NCI-H187 (cell line): ENCODE data around the gene RBMY1D.
"Not testable (repeated sequence)": the region's sequence is repeated elsewhere in the genome, so short reads cannot be mapped to it uniquely, and the experiment has no call there.

Experiments used
- DNase-seq, 2 experiments: peaks; one replicate each; lab custom pipeline; 2025; lab: John Stamatoyannopoulos, UW

The RBMY1D gene

GRCh38 chrY:21894426-21894825 lies at the start of gene RBMY1D:
RBMY1D (minus strand) TSS chrY:21894526; CDS start chrY:21892513, 2,013 bp downstream.
- not testable (repeated sequence) for DNase-seq

GRCh38 chrY:21917932-21918331 lies 23.6 kb upstream of the RBMY1D start, which contains the start of gene RBMY1E:
RBMY1E (minus strand) TSS chrY:21918032; CDS start chrY:21916054, 1,978 bp downstream.
- DNase-seq: not testable (repeated sequence)

DNA sequence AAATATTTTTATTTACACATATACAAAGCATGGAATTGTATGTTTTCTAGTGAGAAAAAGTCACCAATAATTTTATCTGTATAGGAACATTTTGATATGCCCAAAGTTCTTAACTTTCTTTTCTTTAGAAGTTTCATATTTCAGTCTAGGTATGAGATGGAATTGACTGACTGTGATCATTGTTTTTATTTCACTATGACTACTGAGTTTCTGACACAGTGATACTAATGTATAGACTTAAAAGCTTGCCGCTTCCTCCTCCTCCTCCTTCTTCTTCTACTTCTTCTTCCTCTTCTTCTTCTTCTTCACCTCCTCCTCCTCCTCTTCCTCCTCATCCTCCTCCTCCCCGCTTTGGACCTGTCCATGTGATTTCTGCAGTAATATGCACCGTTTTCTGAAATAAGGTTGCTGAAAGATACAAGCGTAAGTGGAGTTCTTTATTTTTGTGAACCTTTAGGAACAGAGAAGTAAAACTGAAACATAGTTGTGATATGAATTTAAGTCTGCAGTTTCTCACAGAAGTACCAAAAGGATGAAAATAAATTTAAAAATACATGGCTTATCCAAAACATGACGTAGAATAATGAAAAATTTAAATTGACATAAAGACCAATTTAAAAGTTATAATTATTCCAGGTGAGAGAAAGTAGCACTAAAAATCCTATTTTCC lies 24.8 kb downstream of the RBMY1D start:
- DNase-seq: not testable (repeated sequence)

DNA sequence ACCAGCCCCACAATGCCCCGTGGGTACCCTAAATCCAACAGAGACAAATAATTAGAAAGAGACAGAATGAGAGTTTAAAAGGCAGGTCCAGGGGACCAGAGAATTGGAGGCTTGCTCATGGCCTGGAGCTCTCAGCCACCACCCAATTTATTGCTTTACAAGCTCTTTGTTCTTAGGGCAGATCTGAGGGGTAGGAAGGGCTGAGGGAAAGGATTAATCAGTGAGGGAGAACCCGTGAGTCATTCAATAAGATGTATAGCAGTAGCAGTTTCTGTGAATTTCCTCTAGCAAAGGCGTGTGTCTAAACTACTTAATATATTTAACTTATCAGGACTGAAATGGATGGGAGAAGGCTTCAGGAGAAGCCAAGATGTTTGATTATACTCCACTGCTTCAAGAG lies 48.8 kb downstream of the RBMY1D start:
- no peak for DNase-seq

DNA sequence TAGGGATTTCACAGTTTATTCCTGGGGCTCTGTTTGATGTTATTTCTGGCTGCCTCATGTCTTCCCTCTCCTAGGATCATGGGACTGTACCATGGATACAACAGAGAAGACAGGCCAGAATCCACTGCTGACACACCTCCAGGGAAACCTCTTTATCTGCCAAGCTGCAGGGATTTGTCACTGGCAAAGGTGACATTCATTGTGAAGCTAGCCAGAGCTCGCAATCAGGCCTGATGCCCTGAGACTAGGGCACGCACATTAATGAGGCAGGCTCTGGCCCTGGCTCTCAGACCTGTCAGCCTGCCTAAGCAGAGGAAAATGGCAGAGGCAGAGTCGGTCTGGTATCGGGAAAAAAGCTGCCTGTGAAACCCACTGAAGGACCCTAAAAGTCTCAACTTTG lies 52.2 kb downstream of the RBMY1D start:
- DNase-seq: no peak

GRCh38 chrY:21839489-21839888 lies 54.8 kb downstream of the RBMY1D start:
- no peak for DNase-seq

DNA sequence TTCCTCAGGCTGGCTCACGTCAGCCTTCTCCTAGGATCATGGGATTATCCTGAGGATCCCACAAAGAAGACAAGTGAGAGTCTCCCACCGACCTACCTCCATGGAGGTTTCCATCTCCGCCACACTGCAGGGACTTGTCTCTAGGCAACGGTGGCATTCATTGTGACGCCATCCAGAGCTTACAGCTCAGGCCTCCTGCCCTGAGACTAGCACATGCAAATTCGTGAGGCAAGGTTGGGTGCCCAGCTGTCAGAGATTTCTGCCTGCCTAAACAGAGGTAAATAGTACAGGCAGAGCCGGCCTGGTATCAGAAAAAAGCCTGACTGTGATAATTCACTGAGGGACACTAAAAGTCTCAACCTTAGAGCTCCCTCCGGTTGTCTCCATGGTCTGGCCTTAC lies 58.0 kb downstream of the RBMY1D start:
- no peak for DNase-seq

GRCh38 chrY:21835052-21835451 lies 59.3 kb downstream of the RBMY1D start:
- no peak for DNase-seq
